Neural cell (in vitro differentiated cells): ENCODE measurements around the gene BAD.
"Not testable (repeated sequence)": the region's sequence is repeated elsewhere in the genome, so short reads cannot be mapped to it uniquely, and the experiment has no call there.

Experiments used
- EP300 ChIP-seq: fragments of 450-650 bp; conservative IDR thresholded peaks from 2 replicates; pipeline ENCODE4 v1.6.1; 2014; ENCODE audit warnings: antibody characterized with exemption, mild to moderate bottlenecking, moderate library complexity; ENCODE audit not compliant: poor library complexity, severe bottlenecking
- EZH2 ChIP-seq: fragments of 200-600, 300-800 bp; shearing (Covaris generic), sonication (generic); IDR thresholded peaks from 2 replicates; pipeline ENCODE4 v1.6.1; 2014; ENCODE audit warnings: antibody characterized with exemption, low read length, borderline replicate concordance, mild to moderate bottlenecking; ENCODE audit not compliant: insufficient read depth, poor library complexity, severe bottlenecking
- POLR2AphosphoS5 ChIP-seq: IDR thresholded peaks from 2 replicates; pipeline ENCODE4 v1.6.1; 2012
- RAD21 ChIP-seq: fragments of 450-650 bp; conservative IDR thresholded peaks from 2 replicates; pipeline ENCODE4 v1.6.1; 2014; ENCODE audit warnings: antibody characterized with exemption, mild to moderate bottlenecking, moderate library complexity
- SMC3 ChIP-seq: fragments of 450-650 bp; conservative IDR thresholded peaks from 2 replicates; pipeline ENCODE4 v1.6.1; 2014; ENCODE audit warnings: antibody characterized with exemption, mild to moderate bottlenecking, moderate library complexity; ENCODE audit not compliant: poor library complexity
- TAF1 ChIP-seq: IDR thresholded peaks from 2 replicates; pipeline ENCODE4 v1.6.1; 2012; ENCODE audit warnings: low read depth
- TF ChIP-seq, protein P1 (sequence below): fragments of 450-650 bp; IDR thresholded peaks from 2 replicates; pipeline ENCODE4 v1.5.1; 2014; ENCODE audit warnings: antibody characterized with exemption, mild to moderate bottlenecking, moderate library complexity; ENCODE audit not compliant: poor library complexity, severe bottlenecking
- TF ChIP-seq, protein P2 (sequence below): IDR thresholded peaks from 2 replicates; pipeline ENCODE4 v1.6.1; 2012; ENCODE audit warnings: borderline replicate concordance

DNA sequence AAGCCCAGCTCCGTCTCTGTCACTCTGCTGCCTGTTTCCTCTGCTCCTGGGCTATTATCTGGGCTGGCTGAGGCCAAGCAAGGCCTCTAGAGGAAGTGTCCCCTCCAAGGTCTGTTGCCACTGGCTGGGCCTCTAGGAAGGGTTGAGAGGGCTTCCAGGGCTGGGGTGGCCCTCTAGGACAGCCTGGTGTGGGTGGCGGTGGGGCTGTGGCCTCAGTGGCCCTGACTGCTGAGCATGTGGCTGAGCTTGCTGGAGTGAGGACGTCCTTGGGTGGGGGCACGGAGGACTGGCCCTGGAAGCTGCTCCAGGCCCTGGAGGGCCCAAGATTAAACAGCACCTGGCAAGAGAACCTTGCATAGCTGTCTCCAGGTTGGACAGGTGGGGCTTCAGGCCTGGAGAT is 39.5 kb upstream of the BAD start:
- TF ChIP-seq EP300, RAD21, POLR2AphosphoS5, EZH2, SMC3, TAF1: not testable (repeated sequence)
- TF ChIP-seq, protein P1, sequence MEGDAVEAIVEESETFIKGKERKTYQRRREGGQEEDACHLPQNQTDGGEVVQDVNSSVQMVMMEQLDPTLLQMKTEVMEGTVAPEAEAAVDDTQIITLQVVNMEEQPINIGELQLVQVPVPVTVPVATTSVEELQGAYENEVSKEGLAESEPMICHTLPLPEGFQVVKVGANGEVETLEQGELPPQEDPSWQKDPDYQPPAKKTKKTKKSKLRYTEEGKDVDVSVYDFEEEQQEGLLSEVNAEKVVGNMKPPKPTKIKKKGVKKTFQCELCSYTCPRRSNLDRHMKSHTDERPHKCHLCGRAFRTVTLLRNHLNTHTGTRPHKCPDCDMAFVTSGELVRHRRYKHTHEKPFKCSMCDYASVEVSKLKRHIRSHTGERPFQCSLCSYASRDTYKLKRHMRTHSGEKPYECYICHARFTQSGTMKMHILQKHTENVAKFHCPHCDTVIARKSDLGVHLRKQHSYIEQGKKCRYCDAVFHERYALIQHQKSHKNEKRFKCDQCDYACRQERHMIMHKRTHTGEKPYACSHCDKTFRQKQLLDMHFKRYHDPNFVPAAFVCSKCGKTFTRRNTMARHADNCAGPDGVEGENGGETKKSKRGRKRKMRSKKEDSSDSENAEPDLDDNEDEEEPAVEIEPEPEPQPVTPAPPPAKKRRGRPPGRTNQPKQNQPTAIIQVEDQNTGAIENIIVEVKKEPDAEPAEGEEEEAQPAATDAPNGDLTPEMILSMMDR = not testable (repeated sequence)
- TF ChIP-seq, protein P2, sequence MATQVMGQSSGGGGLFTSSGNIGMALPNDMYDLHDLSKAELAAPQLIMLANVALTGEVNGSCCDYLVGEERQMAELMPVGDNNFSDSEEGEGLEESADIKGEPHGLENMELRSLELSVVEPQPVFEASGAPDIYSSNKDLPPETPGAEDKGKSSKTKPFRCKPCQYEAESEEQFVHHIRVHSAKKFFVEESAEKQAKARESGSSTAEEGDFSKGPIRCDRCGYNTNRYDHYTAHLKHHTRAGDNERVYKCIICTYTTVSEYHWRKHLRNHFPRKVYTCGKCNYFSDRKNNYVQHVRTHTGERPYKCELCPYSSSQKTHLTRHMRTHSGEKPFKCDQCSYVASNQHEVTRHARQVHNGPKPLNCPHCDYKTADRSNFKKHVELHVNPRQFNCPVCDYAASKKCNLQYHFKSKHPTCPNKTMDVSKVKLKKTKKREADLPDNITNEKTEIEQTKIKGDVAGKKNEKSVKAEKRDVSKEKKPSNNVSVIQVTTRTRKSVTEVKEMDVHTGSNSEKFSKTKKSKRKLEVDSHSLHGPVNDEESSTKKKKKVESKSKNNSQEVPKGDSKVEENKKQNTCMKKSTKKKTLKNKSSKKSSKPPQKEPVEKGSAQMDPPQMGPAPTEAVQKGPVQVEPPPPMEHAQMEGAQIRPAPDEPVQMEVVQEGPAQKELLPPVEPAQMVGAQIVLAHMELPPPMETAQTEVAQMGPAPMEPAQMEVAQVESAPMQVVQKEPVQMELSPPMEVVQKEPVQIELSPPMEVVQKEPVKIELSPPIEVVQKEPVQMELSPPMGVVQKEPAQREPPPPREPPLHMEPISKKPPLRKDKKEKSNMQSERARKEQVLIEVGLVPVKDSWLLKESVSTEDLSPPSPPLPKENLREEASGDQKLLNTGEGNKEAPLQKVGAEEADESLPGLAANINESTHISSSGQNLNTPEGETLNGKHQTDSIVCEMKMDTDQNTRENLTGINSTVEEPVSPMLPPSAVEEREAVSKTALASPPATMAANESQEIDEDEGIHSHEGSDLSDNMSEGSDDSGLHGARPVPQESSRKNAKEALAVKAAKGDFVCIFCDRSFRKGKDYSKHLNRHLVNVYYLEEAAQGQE = not testable (repeated sequence)
